NCI-H2171 treated with DMSO at 0.1 percent for 48 hours (cell line): ENCODE results near the gene CEP250.

ENCODE experiments used
- DNase-seq: peaks from one replicate; lab custom pipeline; 2025; lab: John Stamatoyannopoulos, UW

Gene CEP250

DNA sequence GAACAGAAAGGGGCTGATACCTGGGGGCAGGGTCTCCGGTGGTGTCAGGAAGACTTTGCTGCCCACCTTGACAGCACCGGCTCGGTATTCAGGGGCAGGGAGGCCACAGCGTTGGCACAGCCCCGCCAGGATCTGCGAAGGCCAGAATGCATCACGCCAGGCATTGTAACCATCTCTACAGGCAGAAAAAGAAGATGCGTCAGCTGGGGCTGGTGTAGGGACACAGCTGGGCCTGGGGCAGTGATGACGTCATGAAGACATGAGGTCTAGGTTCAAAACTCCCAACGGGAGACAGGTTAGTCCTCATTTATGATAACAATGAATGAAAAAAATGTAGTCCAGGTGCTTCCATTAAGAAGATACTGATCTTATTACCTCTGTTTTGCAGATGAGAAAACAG, 108.4 kb downstream of the CEP250 start:
- no peak for DNase-seq

DNA sequence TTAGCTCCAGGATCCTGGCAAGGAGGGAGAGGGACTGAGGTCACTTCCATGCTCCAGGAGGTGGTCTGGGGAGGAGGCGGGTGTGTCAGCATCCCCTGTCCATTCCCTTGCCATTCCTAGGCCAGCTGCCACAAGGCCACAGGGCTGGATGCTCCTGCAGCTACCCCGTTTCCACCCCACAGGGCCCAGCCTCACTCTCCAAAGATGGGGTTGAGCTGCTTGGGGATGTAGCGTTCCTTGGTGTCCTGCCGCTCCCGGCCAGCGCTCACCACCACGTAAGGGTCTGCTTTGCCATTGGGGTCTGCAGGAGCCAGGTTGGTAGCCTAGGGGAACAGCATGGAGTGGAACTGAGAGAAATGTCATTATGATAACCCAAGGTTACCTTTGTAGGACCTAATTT, 109.5 kb downstream of the CEP250 start:
- no peak for DNase-seq

DNA sequence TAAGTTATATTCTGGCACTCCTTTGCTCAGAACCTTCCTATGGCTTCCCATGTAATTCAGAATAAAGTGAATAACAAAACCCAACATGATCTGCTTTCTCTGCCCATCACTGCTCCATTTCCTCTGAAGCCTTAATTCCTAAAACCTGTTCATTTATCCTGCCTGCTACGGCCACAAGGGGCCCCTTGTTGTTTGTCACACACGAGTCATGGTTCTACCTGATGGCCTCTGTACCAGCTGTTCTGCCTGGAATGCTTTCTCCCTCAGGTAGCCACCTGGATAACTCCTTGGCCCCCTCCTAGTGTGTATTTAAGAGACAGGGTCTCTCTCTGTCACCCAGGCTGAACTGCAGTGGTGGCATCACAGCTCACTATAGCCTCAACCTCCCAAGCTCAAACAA, 113.2 kb downstream of the CEP250 start:
- peak; percentile 49 for DNase-seq
